NCI-H1694 treated with DMSO at 0.1 percent for 48 hours (cell line): ENCODE data around the gene FAM110D.
A peak's percentile ranks its signal among the peaks of the same experiment; 100 is the strongest.

ENCODE experiments used
- DNase-seq: peaks from one replicate; lab custom pipeline; 2025; lab: John Stamatoyannopoulos, UW

FAM110D gene

DNA sequence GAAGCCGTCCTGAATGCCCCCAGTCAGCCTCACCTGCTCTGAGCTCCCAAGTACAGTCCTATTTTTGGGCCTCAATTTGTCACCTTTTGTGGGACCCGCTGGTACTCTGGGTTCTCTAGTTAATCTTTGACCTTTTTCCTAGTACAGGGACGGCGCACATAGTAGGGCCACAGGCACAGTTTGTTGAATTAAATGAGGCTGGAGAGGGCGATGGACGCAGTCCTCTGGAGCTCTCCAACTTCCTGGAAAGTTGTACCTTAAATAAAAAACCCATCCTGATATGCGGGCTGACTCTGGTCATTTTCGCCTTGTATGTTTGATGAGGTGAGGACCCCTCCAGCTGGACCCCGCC lies 4.8 kb downstream of the FAM110D start:
- no peak for DNase-seq

- no peak for DNase-seq
Measured at GRCh38 chr1:26164036-26164860, 5.4 kb downstream of the FAM110D start.

DNA sequence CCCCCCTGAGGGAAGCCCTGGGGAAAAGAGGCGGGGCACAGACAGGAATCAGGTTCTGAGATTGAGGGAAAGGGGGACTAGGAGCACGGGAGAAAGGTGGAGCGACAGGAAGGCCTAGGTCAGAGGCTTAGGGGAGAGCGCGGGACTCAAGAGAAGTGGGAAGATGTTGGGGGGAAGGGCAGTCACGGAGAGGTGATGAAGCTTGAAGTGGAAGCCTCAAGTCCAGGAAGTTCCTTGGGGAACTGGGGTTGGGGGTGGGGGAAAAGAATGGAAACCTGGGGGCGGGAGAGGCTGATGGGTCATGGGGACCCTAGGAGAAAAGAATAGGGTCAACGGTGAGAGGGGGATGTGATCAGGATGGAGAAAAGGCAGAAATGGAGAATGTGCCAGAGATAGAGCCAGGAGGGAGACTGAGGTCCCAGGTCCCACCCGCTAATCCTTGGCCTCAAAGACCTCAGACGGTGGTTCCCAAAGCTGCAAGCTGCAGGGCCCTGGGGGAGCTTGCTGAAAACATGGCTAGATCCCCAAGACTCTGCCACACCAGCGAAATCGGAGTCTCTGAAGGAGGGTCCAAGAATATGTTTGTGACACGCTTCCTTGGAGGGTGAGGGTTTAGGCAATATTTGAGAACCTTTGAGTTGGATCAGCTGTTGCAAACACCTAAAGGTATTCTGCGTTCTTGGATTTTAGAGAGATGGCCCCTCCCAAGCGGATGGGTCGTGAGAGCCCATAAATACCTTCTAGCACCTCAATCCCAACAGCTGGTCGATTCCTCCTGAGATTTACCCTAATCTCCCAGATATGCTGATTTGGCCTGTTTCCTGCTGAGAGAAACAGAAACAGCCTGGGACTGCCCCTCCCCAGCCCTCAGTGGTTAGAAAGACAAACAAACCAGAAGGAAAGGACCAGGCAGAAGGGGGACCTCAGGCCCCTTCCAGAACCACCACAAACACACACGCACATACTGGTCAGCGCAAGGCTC lies 6.3 kb downstream of the FAM110D start:
- no peak for DNase-seq

- DNase-seq, result no peak
Measured at GRCh38 chr1:26166719-26167281, 7.9 kb downstream of the FAM110D start.

- no peak for DNase-seq
Measured at GRCh38 chr1:26168410-26169197, 9.7 kb downstream of the FAM110D start, which contains the start of gene C1orf232. Gene C1orf232 (minus strand): TSS chr1:26168963. CDS start chr1:26168499, 464 bp downstream.

DNA sequence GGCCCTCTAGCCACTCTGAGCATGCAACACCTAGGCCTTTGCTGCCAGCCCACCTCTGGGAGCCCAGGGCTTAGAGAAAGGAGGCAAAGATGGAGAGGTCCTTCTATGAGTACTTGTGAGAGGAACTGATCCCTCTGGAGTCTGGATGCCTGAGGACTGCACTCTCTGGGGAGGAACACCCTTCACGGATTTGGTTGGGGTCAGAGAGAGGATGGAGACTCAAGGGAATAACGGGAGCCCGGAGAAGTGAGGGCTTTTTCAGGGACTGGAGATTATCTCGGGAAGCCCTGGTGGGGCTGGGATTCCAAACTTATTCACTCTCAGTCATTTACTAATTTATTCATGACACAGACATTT lies 10.3 kb downstream of the FAM110D start:
- DNase-seq, result no peak

GRCh38 chr1:26169669-26170471 lies 11.0 kb downstream of the FAM110D start, which contains the start of gene ZNF593:
Gene ZNF593 (plus strand): TSS chr1:26169908. CDS start chr1:26169984, 76 bp downstream.
- DNase-seq, result peak; percentile 57

GRCh38 chr1:26170472-26170821 lies 11.6 kb downstream of the FAM110D start:
- no peak for DNase-seq

- DNase-seq, result no peak
Measured at GRCh38 chr1:26171084-26172072, 12.5 kb downstream of the FAM110D start, which contains the start of gene ZNF593OS. Gene ZNF593OS (minus strand): TSS chr1:26171832. CDS start chr1:26171661, 171 bp downstream.

- no peak for DNase-seq
Measured at GRCh38 chr1:26175346-26175745, 16.5 kb downstream of the FAM110D start.

DNA sequence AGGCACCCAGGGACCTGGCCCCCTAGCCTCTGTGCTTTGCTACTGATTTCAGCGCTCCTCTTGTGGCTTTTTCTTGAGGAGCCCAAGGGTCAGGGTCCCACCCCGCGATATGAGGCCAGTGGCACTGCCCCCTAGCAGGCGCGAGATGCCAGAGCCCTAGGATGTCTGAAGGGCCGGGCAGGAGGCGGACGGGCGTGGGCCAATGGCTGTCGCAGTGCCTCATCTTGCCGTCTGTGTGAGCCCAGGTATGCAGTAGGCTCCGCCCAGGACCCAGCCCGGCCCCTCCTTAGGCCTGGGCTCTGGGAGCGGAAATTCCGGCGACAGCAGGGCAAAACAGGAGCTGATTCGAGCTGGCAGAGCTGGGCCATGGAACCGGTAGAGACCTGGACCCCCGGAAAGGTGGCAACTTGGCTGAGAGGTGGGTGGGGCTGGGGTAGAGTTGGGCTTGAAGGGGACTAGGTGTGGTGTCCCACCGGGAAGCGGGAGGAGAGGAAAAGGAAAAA lies 18.4 kb downstream of the FAM110D start, which contains the start of gene CNKSR1:
CNKSR1 (plus strand) TSS at position 310 of the 503 bp plus-strand sequence; CDS start at position 367, 57 bp downstream.
- DNase-seq, result no peak

DNA sequence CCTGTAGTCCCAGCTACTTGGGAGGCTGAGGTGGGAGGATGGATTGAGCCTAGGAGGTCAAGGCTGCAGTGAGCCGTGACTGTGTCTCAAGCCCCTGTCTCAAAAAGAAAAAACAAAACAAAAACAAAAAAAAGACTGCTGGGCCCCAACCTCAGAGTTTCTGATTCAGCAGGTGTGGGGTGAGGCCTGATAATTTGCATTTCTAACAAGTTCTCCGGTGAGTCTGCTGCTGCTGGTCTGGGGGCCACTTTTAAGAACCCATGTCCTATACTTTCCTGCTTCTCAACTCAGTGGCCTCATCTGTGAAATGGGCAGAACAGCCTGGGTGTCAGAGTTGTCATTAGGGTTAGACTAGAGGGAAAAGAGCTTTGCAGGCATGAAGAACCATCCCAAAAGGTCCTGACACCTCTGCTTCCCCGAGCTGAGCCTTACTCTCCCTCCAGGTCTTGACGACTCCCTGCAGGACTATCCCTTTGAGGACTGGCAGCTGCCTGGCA lies 21.2 kb downstream of the FAM110D start:
- DNase-seq, result no peak

GRCh38 chr1:26181586-26182382 lies 22.9 kb downstream of the FAM110D start:
- DNase-seq, result no peak

DNA sequence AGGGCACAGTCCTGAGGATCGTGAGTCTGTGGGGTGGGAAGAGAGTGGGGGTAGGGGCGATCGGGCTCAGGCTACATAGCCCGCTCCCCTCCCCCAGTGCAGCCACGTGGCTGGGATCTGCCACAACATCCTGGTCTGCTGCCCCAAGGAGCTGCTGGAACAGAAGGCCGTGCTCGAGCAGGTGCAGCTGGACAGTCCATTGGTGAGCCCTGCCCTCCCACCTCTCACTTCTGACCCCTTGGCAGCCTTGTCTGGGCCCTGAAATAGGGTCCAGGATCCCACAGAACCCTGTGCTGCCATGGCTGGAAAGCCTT lies 23.5 kb downstream of the FAM110D start:
- DNase-seq, result no peak

DNA sequence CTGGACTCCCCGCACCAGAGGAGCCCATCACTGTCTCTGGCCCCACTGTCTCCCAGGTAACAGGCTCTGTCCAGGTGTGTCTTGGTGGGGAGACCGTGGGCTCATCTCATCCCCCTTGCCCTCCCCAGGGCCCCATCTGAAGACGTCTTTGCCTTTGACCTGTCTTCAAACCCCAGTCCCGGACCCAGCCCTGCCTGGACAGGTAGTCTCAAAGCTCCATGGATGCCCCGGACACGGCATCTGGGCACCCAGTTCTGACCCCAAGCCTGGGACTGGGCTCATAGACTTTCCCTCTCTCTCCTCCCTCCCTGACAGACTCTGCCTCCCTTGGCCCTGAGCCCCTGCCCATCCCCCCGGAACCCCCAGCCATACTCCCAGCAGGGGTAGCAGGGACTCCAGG lies 25.2 kb downstream of the FAM110D start:
- no peak for DNase-seq

GRCh38 chr1:26184883-26185282 lies 26.0 kb downstream of the FAM110D start:
- DNase-seq, result no peak

DNA sequence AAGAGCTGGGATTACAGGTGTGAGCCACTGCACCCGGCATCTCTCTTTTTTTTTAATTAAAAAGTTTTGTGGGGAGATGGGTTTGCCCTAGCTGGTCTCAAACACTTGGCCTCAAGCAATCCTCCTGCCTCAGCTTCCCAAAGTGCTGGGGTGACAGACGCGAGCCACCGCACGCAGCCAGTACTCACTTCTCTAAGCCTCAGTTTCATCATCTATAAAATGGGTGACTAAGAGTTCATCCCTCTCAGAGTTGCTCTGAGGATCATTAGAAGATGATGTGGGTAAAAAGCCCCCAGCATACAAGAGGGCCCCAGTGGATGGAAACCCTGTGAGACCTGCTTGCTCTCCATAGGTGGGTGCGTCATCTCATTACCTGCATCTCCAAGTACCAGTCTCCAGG lies 29.0 kb downstream of the FAM110D start:
- DNase-seq, result no peak

DNA sequence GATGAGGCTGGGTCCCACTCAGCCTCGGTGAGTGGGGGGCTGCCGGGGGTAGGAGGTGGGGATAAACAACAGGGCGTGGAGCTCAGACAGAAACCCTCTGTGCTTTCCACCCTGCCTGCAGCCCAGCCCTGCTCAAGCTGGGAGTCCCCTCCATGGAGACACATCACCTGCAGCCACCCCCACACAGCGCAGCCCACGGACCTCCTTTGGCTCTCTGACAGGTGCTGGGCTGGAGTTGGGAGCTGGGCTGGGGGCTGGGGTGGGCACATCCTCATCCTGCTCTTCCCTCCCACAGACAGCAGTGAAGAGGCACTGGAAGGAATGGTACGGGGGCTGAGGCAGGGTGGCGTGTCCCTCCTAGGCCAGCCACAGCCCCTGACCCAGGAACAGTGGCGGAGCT lies 29.6 kb downstream of the FAM110D start:
- DNase-seq, result no peak
